GM19372 (cell line): ENCODE results near the gene RASSF3.
"Not testable (repeated sequence)": the region's sequence is repeated elsewhere in the genome, so short reads cannot be mapped to it uniquely, and the experiment has no call there.

Experiments used
- ATAC-seq: cut with Tn5 transposase; IDR thresholded peaks from one replicate; pipeline ENCODE4 v1.9.1; 2021; ENCODE audit warnings: mild to moderate bottlenecking, low read depth, moderate library complexity; ENCODE audit not compliant: unreplicated experiment

The RASSF3 gene

DNA sequence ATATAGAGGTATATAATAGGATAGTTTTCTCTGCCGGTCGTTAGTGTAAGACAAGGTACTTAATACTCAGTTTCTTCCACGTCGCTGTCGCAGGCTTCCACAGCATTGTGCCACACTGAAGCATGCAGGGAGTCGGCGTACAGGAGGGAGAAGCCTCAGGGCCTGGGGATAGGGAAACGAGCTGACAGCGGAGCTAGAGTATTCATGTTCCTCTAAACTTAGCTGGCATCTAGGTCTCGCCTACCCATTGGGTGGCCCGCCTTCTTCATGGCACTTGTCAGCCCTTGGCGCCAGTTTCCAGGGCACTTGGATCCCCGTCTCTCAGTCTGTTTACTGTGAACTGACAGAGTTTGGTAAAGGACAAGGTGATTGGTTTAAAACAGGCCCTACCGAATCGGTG is 75.3 kb downstream of the RASSF3 start:
- ATAC-seq = no peak

DNA sequence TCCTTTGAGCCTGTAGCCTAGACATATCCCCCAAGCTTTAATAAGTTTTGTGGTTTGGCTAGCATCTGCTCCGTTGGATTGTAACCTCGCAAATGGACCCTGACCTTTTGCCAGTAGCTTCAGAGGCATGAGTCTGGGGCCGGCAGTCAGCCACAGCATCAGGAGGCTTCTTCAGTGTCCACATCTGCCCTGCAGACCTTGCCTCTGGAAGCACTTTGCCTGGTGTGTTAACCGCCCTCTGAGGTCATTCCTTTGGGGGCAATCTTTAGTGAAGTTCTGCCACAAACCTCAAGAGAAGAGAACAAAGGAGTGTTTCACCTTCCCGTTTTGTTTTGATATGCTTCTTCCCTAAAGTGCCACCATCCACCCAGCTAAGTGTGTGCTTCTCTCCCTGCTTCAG is 77.5 kb downstream of the RASSF3 start:
- no peak for ATAC-seq

DNA sequence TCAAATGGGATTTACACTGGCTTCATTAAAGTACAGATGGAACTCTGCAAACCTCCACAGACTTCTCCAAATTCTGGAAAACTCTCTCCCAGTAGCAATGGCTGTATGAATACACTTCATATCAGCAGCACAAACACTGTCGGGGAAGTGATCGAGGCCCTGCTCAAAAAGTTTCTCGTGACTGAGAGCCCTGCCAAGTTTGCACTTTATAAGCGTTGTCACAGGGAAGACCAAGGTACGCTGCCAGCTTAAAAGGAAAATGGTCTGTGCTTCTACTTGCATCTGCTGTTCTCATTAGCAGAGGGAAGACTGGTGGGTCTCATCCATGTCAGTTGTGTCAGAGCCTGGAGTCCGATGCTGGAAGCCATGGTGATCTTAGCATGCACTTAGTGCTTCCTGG is 77.9 kb downstream of the RASSF3 start:
- ATAC-seq = no peak

DNA sequence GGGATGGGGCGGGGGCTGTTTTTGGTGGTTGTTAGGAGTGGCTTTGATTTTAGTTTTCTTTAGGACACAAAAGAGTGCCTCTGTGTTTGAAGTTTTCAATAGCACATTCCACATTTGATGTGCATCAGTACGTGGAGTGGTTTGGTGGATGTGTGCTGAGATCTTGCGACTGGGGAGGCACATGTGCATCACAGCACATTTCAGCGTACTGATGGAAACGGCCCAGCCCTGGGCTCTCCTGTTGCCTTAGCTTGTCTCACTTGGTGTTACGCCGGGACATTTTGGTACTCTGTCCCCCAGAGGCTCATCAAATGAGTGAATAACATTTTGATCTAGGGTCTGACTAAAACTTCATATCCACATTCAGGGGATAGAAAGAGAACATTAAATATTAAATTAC is 78.4 kb downstream of the RASSF3 start:
- no peak for ATAC-seq

DNA sequence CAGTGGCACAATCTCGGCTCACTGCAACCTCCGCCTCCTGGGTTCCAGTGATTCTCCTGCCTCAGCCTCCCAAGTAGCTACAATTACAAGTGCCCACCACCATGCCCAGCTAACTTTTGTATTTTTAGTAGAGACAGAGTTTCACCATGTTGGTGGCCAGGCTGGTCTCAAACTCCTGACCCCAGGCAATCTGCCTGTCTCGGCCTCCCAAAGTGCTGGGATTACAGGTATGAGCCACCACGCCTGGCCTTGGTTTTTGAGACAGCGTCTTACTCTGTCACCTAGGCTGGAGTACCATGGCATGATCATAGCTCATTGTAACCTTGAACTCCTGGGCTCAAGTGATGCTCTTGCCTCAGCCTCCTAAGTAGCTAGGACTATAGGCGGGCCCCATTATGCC is 79.9 kb downstream of the RASSF3 start:
- ATAC-seq = not testable (repeated sequence)

- no peak for ATAC-seq
Measured at GRCh38 chr12:64691227-64691794, 81.0 kb downstream of the RASSF3 start.

DNA sequence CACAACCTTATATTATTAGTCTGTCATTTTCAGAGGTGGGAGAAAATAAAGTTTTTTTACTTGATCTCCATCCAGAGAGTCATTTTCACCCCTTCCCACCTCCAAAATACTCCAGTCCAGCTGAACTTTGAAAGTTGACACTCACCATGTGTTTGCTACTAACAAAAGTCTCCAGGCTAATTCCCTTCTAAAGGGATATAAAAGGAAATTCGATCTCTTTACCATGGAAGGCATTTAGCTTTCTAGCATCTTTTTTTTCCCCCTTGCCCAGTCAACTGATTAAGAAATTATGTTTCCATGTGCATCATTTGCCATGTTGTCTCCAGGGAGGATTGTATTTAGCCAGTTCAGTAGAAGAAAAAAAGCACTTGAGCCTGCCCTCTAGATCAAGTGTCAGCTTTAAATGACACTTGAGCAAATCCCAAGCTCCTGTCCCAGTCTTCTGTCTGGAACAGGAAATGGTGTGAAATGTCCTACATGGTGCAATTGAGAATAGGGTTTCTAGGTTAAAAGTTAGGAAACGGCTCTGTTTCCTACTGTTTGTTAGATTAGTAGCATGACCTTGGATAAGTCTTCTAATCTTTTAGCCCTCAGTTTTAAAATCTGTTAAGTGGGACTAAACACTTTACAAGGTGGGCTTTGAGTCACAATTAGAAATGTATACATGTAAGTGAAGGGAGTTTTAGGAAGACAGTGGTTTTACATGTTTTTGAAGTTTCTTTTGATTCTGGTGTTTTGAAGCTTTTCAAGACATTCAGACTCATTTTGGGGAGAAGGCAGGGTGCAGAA is 81.7 kb downstream of the RASSF3 start:
- ATAC-seq = no peak

GRCh38 chr12:64694130-64695040 is 84.1 kb downstream of the RASSF3 start:
- no peak for ATAC-seq

- no peak for ATAC-seq
Measured at GRCh38 chr12:64695550-64695949, 85.3 kb downstream of the RASSF3 start.

- no peak for ATAC-seq
Measured at GRCh38 chr12:64696080-64696741, 85.9 kb downstream of the RASSF3 start.

DNA sequence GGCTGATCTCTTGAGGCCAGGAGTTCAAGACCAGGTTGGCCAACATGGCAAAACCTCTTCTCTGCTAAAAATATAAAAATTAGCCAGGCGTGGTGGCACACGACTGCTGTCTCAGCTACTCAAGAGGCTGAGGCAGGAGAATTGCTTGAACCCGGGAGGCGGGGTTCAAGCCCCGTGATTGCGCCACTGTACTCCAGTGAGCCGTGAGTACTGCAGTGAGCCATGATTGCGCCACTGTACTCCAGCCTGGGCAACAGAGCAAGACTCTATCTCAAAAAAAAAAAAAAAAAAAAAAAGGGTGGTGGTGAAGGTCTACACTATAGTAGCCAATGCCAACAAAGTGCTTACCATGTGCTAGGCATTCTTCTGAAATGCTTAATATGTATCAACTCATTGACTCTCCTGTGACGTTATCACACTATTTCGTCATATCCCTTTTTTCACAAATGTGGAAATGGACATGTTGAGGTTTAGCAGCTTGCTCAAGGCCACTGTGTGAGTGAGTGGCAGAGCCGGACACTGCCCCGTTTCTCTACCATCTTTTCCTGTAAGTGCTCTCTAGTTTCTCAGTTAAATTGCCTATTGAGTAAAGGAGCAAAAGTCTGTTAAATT is 89.3 kb downstream of the RASSF3 start:
- no peak for ATAC-seq

- no peak for ATAC-seq
Measured at GRCh38 chr12:64700532-64700931, 90.2 kb downstream of the RASSF3 start.

GRCh38 chr12:64701283-64701682 is 91.0 kb downstream of the RASSF3 start:
- ATAC-seq = no peak

DNA sequence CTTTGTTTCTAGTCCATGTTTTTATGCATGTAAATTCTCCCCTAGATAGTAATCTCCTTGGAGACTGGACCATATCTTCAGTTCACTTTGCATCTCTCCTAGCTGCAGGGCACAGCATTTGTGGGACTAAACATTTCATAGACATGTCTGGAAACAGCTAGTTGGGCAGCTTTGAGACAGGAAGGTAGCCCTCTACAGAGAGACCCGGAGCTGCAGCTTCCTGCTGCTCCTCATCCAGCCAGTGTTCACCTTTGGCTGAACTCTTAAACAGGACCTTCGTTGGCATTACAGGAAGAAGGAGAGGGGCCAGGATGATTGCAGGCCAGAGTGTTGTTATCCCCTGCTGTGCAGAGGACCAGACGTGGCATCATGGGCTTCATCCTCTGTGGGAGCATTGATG is 96.0 kb downstream of the RASSF3 start:
- ATAC-seq = no peak

- ATAC-seq = no peak
Measured at GRCh38 chr12:64706857-64707256, 96.6 kb downstream of the RASSF3 start.

DNA sequence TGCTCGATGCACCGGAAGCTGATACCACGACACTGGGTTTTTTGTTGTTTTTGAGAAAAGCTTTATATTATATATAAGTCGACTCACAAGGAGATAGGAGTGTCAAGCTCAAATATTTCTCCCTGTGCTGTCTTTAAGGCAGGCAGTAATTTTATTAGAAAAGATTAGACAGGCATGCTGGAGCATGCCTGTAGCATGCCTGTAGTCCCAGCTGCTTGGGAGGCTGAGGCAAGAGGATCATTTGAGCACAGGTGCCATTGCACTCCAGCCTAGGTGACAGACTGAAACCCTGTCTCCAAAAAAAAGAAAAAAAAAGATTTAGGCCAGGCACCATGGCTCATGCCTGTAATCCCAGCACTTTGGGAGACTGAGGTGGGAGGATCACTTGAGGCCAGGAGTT is 97.1 kb downstream of the RASSF3 start:
- no peak for ATAC-seq

DNA sequence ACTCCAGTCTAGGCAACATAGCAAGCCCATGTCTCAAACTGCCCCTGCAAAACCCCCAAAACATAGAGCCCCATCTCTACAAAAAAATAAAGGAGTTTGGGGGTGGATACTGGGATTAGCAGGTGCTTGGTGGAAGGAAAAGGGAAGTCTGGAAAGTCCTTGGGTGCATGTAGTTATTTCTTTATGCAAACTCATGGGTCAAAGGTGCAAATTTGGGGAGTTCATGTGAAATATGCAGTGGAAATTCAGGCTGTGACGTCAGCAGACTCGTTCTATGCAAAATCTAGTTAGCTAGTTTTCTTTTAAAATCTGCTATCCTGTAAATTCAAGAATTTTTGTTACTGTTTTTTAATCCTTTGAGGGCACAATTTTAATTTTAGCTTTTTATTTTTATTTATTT is 97.6 kb downstream of the RASSF3 start:
- no peak for ATAC-seq

GRCh38 chr12:64709429-64709828 is 99.1 kb downstream of the RASSF3 start:
- no peak for ATAC-seq

DNA sequence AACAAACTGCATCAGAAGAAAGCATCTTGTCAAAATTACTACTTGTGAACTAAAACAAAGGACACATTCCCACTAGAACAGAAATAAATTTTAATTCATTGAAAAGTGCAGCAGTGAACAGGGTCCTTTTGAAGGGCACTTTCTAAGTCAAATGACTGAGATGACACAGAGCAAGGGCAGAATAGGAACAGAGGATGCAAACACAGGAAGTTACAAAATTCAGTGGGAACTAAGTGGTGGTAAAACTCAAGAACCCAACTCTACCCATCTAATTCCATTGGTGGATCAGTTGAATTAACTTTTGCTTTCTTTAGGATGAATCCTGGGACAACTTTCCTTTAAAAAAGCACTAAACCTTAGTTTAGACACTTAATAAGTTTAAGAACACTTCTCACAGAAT is 103.1 kb downstream of the RASSF3 start:
- ATAC-seq = no peak

GRCh38 chr12:64714551-64714968 is 104.3 kb downstream of the RASSF3 start:
- ATAC-seq = peak; percentile 67
